GM18498 (cell line): Measurements from ENCODE around the gene ZNF786.
"Not testable (repeated sequence)": the region's sequence is repeated elsewhere in the genome, so short reads cannot be mapped to it uniquely, and the experiment has no call there.

Experiments used
- ATAC-seq: cut with Tn5 transposase; IDR thresholded peaks from one replicate; pipeline ENCODE4 v1.9.1; 2021; ENCODE audit warnings: mild to moderate bottlenecking, moderate library complexity; ENCODE audit not compliant: unreplicated experiment

Gene ZNF786

GRCh38 chr7:149038641-149039040, 51.9 kb downstream of the ZNF786 start:
- ATAC-seq = not testable (repeated sequence)

- no peak for ATAC-seq
Measured at GRCh38 chr7:149036676-149037075, 53.8 kb downstream of the ZNF786 start.

GRCh38 chr7:149031353-149031910, 59.1 kb downstream of the ZNF786 start:
- ATAC-seq = no peak

- ATAC-seq = not testable (repeated sequence)
Measured at GRCh38 chr7:149030439-149030838, 60.1 kb downstream of the ZNF786 start.

GRCh38 chr7:149028346-149029109, 62.0 kb downstream of the ZNF786 start, which contains the start of gene PDIA4:
Gene PDIA4, minus strand, starts transcription at chr7:149028505. Its CDS starts 97 bp downstream, at chr7:149028408.
- ATAC-seq = peak; percentile 91

GRCh38 chr7:149027611-149028345, 62.7 kb downstream of the ZNF786 start:
- no peak for ATAC-seq

- ATAC-seq = no peak
Measured at GRCh38 chr7:149027055-149027454, 63.5 kb downstream of the ZNF786 start.

- ATAC-seq = no peak
Measured at GRCh38 chr7:149023662-149024061, 66.9 kb downstream of the ZNF786 start.

GRCh38 chr7:149022756-149023360, 67.7 kb downstream of the ZNF786 start:
- no peak for ATAC-seq

- no peak for ATAC-seq
Measured at GRCh38 chr7:149021725-149022062, 68.8 kb downstream of the ZNF786 start.

GRCh38 chr7:149020483-149020882, 70.0 kb downstream of the ZNF786 start:
- no peak for ATAC-seq
